ENCODE measurements around the gene SEPSECS. TPM values are rescaled to one million over a fixed set of nuclear protein-coding genes. Genes with fewer than 3 reads are reported as not detected.

Gene SEPSECS
- total and polyA plus RNA-seq, 9 of the 15 experiments (the other 6 are each of a cell fraction or from before 2014, with no cell fraction given): 3.9 to 17.2 (median 7.9) TPM

DNA sequence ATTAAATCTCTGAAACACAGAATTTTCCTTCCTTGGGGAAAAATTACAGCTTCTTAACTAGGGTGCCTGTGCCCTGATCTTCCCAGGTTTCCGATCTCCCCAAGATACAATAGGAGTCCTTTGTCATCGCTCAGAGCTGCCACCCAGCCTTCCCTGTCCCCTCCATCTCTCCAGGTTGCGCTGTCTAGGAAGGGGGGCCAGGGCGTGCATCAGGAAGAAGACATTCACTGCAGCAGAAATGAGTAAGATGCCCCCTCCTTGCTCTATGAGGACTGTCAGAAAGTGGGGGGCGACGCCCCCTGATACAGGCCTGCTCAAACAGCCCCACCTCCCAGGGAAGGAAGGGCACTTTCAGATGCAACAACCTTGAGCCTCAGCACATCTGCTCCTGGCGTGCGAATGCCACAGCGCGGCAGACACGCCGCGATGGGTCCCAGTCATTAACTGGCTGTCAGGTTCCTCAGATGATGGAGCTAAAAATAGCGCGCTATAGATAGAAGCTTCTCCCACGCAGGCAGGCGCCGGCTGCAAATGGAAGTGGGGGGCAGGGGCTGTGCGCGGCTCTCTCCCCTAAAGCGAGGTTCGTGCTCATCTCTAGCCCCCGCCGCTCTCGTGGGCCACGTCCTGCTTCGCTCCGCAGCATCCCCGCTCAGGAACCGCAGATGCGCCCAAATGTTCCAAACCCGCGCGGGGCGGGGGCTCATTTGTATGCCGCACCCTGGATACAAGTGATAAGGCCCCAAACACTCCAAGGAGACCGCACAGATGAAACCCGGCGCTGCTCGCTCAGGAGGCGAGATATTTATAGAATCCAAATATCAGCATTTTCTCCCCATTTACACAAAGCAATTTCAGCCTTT lies 71.9 kb downstream of the SEPSECS start (continued):
- TF ChIP-seq, protein P1, sequence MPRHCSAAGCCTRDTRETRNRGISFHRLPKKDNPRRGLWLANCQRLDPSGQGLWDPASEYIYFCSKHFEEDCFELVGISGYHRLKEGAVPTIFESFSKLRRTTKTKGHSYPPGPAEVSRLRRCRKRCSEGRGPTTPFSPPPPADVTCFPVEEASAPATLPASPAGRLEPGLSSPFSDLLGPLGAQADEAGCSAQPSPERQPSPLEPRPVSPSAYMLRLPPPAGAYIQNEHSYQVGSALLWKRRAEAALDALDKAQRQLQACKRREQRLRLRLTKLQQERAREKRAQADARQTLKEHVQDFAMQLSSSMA (CRISPR knock-in tag; IDR thresholded peaks at IDR 0.05): no peak
- no peak for TF ChIP-seq KLF6 (CRISPR knock-in tag; IDR thresholded peaks at IDR 0.05; ENCODE audit: borderline replicate concordance)
- no peak for TF ChIP-seq ZNF57 (CRISPR knock-in tag; IDR thresholded peaks at IDR 0.05)
- no peak for TF ChIP-seq ZNF395 (CRISPR knock-in tag; IDR thresholded peaks at IDR 0.05)
- TF ChIP-seq ZFP1 (CRISPR knock-in tag; IDR thresholded peaks at IDR 0.05): no peak
- no peak for TF ChIP-seq PCBP1 (IDR thresholded peaks at IDR 0.05; ENCODE audit: low read depth, low read length, poor library complexity, severe bottlenecking)
- no peak for TF ChIP-seq MTF1 (CRISPR knock-in tag; IDR thresholded peaks at IDR 0.05; ENCODE audit: borderline replicate concordance)
- TF ChIP-seq HNRNPL (IDR thresholded peaks at IDR 0.05; ENCODE audit: low read depth, low read length): no peak
- TF ChIP-seq ZKSCAN3 (CRISPR knock-in tag; IDR thresholded peaks at IDR 0.05): no peak
- TF ChIP-seq TAF15 (IDR thresholded peaks at IDR 0.05; ENCODE audit: low read depth, low read length): no peak
- TF ChIP-seq CBFA2T2 (conservative IDR thresholded peaks at IDR 0.05): peak; percentile 11; the same call in 1 of the 2 replicates
- no peak for TF ChIP-seq SLC30A9 (CRISPR knock-in tag; IDR thresholded peaks at IDR 0.05)
- TF ChIP-seq, protein P2, sequence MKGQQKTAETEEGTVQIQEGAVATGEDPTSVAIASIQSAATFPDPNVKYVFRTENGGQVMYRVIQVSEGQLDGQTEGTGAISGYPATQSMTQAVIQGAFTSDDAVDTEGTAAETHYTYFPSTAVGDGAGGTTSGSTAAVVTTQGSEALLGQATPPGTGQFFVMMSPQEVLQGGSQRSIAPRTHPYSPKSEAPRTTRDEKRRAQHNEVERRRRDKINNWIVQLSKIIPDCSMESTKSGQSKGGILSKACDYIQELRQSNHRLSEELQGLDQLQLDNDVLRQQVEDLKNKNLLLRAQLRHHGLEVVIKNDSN (CRISPR knock-in tag; IDR thresholded peaks at IDR 0.05): no peak
- no peak for TF ChIP-seq TSC22D4 (tag; IDR thresholded peaks at IDR 0.05)
- no peak for TF ChIP-seq RBFOX2 (IDR thresholded peaks at IDR 0.05; ENCODE audit: low read depth, low read length)
- no peak for TF ChIP-seq BRD9 (IDR thresholded peaks at IDR 0.05; ENCODE audit: low read depth, partially characterized antibody)
- TF ChIP-seq HMG20A (CRISPR knock-in tag; conservative IDR thresholded peaks at IDR 0.05): no peak
- TF ChIP-seq ZNF830 (CRISPR knock-in tag; IDR thresholded peaks at IDR 0.05): no peak
- TF ChIP-seq CTBP1 (IDR thresholded peaks at IDR 0.05; ENCODE audit: borderline replicate concordance): peak; percentile 94
- TF ChIP-seq RBM34 (IDR thresholded peaks at IDR 0.05; ENCODE audit: borderline replicate concordance, insufficient read depth, low read length): no peak
- peak; percentile 75 for TF ChIP-seq CBFA2T3 (IDR thresholded peaks at IDR 0.05)
- no peak for TF ChIP-seq WHSC1 (IDR thresholded peaks at IDR 0.05; ENCODE audit: low read length)
- TF ChIP-seq ZHX1 (conservative IDR thresholded peaks at IDR 0.05; ENCODE audit: low read length): no peak
- no peak for TF ChIP-seq YBX1 (IDR thresholded peaks at IDR 0.05)
- no peak for TF ChIP-seq XRCC3 (IDR thresholded peaks at IDR 0.05)
- no peak for TF ChIP-seq ZKSCAN1 (IDR thresholded peaks at IDR 0.05; ENCODE audit: low read depth, low read length)
